T-helper 1 cell treated with Interleukin-12 subunit alpha and Interleukin-12 subunit beta and Interleukin-4 antibody, amounts not matched to agents 30 μg/mL and 1 μg/mL, for 36 hours (primary cell): ENCODE results near the gene FHAD1.

Experiments used
- H3K27ac Mint-ChIP-seq: one replicate; pipeline ENCODE4 v1.8.0; 2021; ENCODE audit warnings: mild to moderate bottlenecking, mixed read lengths
- H3K27me3 Mint-ChIP-seq: one replicate; pipeline ENCODE4 v1.8.0; 2021; ENCODE audit warnings: low read depth, mixed read lengths
- H3K36me3 Mint-ChIP-seq: one replicate; pipeline ENCODE4 v1.8.0; 2021; ENCODE audit warnings: low read depth, mixed read lengths
- H3K4me1 Mint-ChIP-seq: one replicate; pipeline ENCODE4 v1.8.0; 2021; ENCODE audit warnings: low read depth, mixed read lengths
- H3K4me3 Mint-ChIP-seq: one replicate; pipeline ENCODE4 v1.8.0; 2021; ENCODE audit warnings: mild to moderate bottlenecking, moderate library complexity, mixed read lengths
- H3K9me3 Mint-ChIP-seq: one replicate; pipeline ENCODE4 v1.8.0; 2021; ENCODE audit warnings: mixed read lengths

The FHAD1 gene

DNA sequence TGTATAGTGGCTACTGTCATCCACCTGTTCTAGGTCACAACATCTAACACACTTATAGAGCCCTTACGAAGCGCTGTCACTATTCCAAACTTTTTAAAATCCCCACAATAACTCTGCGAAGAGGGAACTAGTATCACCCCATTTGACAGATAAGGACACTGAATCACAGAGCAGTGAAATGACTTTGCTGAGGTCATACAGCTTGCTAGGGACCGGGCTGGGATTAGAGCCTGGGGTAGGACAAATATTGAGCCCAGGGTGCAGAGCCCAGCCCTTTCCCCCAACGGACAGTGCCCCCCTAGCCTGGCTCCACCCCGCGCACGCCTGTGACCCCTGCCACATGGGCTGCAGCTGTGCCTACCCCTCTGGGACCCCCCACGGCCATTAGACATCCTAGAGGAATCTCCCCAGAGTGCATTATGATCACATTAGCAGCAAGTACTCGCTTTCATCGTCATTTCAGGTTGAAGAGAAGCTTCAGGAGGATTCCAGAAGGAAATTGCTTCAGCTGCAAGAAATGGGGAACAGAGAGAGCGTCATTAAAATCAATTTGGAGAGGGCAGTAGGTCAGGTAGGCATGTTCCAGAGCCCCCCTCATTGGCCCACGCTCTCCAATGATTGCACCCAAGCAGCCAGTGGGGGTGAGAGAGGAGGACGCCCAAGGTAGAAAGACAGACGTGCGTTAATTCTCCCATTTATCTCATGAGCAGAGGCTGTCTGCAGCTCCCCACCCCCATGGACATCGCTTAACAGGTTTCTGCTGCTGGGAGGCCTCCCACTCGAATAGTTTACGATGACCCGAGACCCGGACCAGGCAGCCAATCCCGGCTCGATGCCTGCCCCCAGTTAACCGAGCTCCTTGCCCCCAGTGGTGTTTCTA is 77.2 kb downstream of the FHAD1 start:
- peaks cover 44% of the 10 kb centered on the region for H3K27me3 Mint-ChIP-seq

DNA sequence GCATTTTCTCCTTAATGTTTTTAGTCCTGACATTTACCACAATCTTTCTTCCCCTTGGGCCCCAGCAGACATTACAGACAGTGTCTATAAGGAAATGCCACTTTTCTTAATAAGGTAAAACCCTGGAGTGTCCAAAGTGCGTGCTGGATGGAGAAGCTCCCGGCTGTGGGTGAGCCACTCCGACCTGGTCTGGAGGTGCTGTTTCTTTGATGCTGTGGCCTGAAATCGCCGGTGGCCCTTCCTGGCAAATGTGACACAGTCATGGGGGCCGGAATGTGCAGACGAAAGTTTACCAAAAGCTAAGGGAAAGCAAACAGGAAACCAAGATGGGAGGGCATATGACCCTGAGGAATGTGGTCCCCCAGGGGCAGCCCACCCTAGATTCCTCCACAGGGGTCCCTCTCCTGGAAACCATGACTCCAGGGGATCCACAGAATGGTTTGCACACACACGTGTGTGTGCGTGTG is 77.9 kb downstream of the FHAD1 start:
- peaks cover 1% of the 10 kb centered on the region for H3K36me3 Mint-ChIP-seq
- peaks cover 6% of the 10 kb centered on the region for H3K4me1 Mint-ChIP-seq
- peaks cover 44% of the 10 kb centered on the region for H3K27me3 Mint-ChIP-seq
- no peak overlapping the region for H3K27ac Mint-ChIP-seq
- H3K9me3 Mint-ChIP-seq = peaks cover 12% of the 10 kb centered on the region
- H3K4me3 Mint-ChIP-seq = no peak overlapping the region

More for the DNA sequence above, 77.2 kb downstream of the FHAD1 start:
- H3K27ac Mint-ChIP-seq = no peak overlapping the region
- peaks cover 4% of the 10 kb centered on the region for H3K4me1 Mint-ChIP-seq
- H3K9me3 Mint-ChIP-seq = peaks cover 12% of the 10 kb centered on the region
- H3K4me3 Mint-ChIP-seq = no peak overlapping the region
- H3K36me3 Mint-ChIP-seq = peaks cover 1% of the 10 kb centered on the region

DNA sequence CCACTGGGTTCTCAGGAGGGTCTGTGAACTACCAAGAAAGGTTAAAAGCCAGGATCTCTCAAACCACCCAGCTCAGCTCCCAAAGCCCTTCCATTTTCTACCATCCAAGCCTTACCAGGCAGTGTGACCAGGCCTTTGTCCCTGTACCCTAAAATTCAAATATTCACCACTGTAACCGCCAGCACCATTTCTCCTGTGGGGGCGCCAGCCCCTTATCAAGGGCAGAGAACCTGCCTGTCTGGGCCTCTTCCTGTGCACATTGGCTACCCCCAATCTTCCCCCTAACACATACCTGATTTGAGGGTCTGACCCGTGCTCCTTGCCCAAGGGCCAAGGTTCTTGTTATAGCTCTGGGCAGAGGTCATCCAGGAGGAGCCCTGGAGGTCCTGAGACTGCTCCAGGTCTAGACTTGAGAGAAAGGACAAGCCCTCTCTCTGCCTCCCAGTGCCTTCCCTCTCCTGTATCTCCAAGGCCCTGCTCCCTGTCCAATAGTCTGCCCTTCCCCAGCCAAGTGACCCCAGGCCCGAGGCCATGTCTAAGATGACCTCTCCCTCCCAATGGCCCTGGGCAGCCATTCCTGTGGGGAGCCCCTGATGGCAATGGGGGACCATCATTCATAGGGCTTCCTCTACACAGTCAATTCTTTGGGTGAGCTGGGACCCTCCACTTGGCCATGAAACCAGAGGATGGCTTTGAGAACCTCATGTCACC is 78.5 kb downstream of the FHAD1 start:
- H3K27me3 Mint-ChIP-seq = peaks cover 44% of the 10 kb centered on the region
- H3K4me1 Mint-ChIP-seq = peaks cover 6% of the 10 kb centered on the region
- H3K36me3 Mint-ChIP-seq = no peaks in the 10 kb centered on the region
- peaks cover 6% of the 10 kb centered on the region for H3K9me3 Mint-ChIP-seq
- H3K27ac Mint-ChIP-seq = no peak overlapping the region
- H3K4me3 Mint-ChIP-seq = no peak overlapping the region

DNA sequence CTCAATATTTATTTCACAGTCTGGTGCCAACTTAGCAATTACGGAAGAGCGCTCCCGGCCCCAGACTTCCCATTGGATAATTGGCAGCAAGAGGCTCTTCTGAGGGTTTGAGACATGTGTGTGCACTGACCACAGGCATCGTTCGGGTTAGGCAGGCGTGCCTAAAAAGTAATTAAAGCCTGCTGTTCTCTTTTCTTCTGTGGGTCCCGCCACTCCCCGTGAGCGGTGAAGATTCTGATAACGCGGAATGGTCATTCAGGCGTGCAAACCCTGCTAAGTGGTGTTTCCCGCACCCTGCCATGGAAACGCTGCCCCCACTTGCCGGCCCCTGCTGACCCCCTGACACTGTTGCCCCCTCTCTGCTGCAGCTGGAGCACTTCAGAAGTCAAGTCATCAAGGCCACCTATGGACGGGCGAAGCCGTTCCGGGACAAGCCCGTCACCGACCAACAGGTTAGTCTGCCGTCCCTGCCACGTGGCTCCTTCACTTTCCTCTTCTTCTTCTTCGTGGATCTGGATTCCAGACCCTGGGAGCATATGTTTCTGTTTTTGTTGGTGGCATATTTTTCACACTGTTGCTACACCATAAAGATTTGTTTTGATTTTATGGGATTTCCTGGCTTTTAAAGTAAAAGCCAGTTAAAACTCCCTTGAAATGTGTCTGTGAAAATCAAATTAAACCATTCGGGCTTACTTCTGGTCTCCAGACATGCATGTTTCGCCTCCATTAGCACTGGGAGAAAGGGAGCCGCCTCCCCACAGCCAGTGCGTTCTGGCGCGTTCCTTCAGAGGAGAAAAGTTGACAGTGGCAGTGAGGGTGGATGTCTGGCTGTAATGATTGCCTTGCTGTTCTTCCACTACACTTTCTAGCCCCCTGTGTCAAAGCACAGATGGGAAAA is 79.9 kb downstream of the FHAD1 start:
- no peak overlapping the region for H3K4me3 Mint-ChIP-seq

DNA sequence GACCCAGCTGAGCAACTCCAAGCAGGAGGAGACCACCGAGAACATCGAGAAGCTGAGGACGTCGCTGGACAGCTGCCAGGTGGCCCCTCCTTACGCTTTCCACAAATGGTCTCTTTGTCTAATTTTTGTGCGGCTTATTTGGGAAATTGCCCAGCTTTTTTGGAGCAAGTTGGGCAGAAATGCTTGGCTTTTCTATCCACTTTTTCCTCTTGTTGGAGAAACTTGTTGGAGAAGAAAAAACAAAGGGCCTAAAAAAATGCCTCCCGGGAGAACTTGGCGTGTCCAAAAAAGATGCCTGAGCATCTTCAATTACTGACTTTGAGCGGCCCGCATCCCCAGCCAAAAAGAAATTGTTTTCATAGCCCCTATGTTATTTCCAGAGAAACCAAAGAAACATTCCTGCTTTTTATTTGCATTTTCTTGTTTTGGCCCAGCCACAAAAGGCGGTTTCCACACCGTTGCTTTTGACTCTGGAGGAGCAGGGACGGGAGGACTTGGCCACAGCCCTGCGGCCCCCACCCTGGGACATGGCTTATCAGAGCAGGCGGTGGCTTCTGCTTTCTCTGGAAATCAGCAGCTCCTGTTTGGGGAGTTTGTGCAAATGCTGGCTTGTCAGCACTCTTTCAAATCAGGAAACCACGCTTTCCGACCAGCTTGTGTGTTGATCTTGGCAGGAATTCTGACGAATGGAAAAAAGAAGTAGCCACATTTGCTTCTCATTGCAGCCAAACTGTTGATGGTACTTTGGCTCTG is 81.5 kb downstream of the FHAD1 start:
- Mint-ChIP-seq H3K4me1 (peaks cover 10% of the 10 kb centered on the region), H3K27me3 (peaks cover 45% of the 10 kb centered on the region), H3K4me3 (no peak overlapping the region), H3K9me3 (no peaks in the 10 kb centered on the region), H3K27ac (no peak overlapping the region), H3K36me3 (no peaks in the 10 kb centered on the region)

More for the DNA sequence above, 79.9 kb downstream of the FHAD1 start:
- no peak overlapping the region for H3K27ac Mint-ChIP-seq
- peaks cover 41% of the 10 kb centered on the region for H3K27me3 Mint-ChIP-seq
- peaks cover 8% of the 10 kb centered on the region for H3K4me1 Mint-ChIP-seq
- H3K9me3 Mint-ChIP-seq = no peaks in the 10 kb centered on the region
- H3K36me3 Mint-ChIP-seq = no peaks in the 10 kb centered on the region

DNA sequence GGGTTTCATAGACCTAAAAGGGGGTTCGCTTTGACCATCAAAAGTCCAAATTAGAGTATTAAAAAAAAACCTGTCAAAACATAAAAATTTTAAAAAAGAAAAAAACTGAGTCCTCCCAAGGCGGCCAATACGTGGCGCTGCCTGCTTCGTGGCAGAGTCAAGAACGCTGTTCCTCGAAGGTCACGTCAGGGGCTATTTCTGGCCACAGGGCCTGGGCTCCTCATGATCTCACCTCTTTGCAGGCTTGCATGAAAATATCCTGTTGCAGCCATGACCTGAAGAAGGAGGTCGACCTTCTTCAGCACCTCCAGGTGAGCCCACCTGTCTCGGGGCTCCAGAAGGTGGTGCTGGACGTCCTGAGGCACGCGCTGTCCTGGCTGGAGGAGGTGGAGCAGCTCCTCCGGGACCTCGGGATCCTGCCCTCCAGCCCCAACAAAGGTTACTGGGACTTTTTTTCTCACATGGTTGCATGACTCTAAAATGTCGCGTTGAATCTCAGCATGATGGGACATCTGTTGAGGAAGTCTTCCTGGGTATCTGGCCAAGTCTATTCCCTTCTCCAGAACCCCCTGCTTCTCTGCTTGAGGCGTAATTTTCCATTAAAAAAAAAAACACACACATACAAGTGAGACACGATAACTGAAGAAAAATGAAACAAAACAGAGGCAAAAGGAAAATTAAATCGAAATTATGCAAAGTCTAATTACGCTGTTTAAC is 82.2 kb downstream of the FHAD1 start:
- no peaks in the 10 kb centered on the region for H3K9me3 Mint-ChIP-seq
- no peaks in the 10 kb centered on the region for H3K36me3 Mint-ChIP-seq
- H3K4me1 Mint-ChIP-seq = peaks cover 7% of the 10 kb centered on the region
- no peak overlapping the region for H3K4me3 Mint-ChIP-seq
- H3K27ac Mint-ChIP-seq = no peak overlapping the region
- H3K27me3 Mint-ChIP-seq = peaks cover 45% of the 10 kb centered on the region

DNA sequence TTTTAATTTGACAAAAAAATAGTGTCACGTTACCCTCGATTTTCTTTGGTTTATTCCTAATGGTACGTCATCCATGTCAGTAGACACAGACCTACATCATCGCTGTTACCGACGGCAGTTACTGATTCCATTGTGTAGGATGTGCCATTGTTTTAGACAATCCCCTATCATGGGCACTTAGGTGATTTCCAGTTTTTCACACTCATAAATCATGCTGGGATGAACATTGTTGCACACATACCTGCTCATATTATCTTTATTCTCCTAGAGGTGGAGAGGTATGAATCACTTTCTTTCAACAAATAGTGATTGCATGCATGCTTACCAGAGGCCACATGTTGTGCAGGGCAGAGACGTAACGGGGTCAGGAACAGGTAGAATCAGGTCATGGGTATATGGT is 83.0 kb downstream of the FHAD1 start:
- Mint-ChIP-seq H3K27me3 (peaks cover 48% of the 10 kb centered on the region), H3K36me3 (no peaks in the 10 kb centered on the region), H3K9me3 (no peaks in the 10 kb centered on the region), H3K4me1 (peaks cover 7% of the 10 kb centered on the region), H3K27ac (no peak overlapping the region), H3K4me3 (no peak overlapping the region)

DNA sequence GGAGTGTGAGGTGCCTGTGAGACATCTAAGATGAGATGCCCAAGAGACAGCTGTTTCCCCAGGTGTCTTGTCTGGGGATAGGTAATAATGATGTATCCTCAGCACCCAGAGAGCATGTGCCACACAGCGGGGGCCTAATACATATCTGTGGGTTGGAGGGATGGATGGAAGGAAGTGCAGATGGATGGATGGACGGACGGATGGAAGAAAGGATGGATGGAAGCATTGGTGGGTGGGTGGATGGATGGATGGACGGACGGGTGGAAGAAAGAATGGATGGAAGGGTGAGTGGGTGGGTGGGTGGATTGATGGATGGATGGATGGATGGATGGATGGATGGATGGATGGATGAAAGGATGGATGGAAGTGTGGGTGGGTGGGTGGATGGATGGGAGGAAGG is 84.2 kb downstream of the FHAD1 start:
- H3K27ac Mint-ChIP-seq = no peak overlapping the region
- H3K36me3 Mint-ChIP-seq = no peaks in the 10 kb centered on the region
- peaks cover 50% of the 10 kb centered on the region for H3K27me3 Mint-ChIP-seq
- no peaks in the 10 kb centered on the region for H3K9me3 Mint-ChIP-seq
- H3K4me1 Mint-ChIP-seq = peaks cover 7% of the 10 kb centered on the region
- no peak overlapping the region for H3K4me3 Mint-ChIP-seq

DNA sequence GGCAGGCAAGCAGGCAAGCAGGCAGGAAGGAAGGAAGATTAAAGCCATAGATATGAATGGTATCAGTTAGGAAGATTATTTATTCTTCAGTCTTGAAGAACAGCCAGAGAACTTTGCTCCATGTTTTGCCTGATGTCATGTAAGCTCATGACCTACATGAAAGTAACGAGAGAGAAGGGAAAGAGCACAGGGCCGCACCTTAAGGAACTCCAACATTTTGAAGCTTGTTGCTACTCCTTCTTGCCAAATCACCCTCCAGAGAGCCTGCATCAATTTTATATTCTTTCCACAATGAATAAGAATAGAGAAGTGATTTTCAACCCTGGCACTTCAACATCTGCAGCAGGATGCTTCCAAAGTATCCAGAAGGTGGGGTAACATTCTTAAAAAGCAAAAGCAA is 84.7 kb downstream of the FHAD1 start:
- Mint-ChIP-seq H3K27me3 (peaks cover 55% of the 10 kb centered on the region), H3K4me3 (no peak overlapping the region), H3K36me3 (no peaks in the 10 kb centered on the region), H3K27ac (no peak overlapping the region), H3K4me1 (peaks cover 7% of the 10 kb centered on the region), H3K9me3 (no peaks in the 10 kb centered on the region)

DNA sequence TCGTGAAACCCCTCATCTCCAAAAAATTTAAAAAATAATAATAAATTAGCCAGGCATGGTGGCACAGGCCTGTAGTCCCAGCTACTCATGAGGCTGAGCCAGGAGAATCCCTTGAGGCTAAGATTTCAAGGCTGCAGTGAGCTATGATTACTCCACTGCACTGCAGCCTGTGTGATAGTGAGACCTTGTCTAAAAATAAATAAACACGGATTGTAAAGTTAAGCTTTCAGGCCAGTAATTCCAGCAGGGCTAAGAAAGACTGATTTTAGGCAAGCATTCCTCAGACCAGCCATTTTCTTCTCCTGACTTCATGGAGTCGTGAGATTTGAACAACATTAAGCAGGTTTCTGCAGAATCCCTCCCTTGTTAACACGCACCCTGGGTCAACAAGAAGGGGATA is 85.5 kb downstream of the FHAD1 start:
- H3K4me3 Mint-ChIP-seq = no peak overlapping the region
- H3K9me3 Mint-ChIP-seq = no peaks in the 10 kb centered on the region
- H3K27me3 Mint-ChIP-seq = peaks cover 50% of the 10 kb centered on the region
- no peak overlapping the region for H3K27ac Mint-ChIP-seq
- H3K36me3 Mint-ChIP-seq = no peaks in the 10 kb centered on the region
- peaks cover 7% of the 10 kb centered on the region for H3K4me1 Mint-ChIP-seq

DNA sequence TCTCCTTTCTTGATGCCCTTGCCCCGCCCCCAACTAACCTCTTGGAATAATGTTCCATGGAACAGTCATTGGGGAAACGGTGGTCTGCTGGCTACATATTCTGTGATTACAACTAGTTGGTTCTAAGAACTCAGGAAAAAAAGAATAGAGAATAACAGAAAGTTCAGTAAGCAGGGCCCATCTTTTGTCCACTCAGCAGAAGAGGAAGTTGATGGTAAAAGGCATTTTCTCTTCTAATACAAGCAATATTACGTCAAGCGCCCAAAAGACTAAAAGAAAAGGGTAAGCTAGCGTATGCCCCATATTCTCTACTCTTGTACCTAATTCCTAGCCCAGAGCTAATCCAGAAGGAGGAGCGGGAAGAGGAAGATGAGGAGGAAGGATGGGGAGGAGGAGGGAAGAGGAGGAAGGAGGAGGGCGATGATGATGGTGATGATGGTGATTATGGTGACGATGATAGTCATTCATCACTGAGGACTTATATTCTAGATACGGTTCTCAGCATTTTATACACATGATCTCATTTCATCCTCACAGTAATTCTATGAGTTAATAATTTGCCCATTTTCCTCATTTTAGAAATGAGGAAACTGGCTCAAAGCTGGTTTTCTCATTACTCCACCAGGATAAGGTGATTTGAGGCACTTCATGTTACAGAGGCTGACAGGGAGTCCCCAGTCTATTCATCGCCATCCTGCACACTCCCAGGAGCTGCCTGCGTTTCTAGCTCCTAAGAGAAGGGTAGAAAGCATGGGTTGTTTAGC is 86.1 kb downstream of the FHAD1 start:
- H3K36me3 Mint-ChIP-seq = no peaks in the 10 kb centered on the region
- H3K9me3 Mint-ChIP-seq = no peaks in the 10 kb centered on the region
- H3K4me3 Mint-ChIP-seq = no peak overlapping the region
- peaks cover 48% of the 10 kb centered on the region for H3K27me3 Mint-ChIP-seq
- H3K27ac Mint-ChIP-seq = no peak overlapping the region
- peaks cover 7% of the 10 kb centered on the region for H3K4me1 Mint-ChIP-seq

DNA sequence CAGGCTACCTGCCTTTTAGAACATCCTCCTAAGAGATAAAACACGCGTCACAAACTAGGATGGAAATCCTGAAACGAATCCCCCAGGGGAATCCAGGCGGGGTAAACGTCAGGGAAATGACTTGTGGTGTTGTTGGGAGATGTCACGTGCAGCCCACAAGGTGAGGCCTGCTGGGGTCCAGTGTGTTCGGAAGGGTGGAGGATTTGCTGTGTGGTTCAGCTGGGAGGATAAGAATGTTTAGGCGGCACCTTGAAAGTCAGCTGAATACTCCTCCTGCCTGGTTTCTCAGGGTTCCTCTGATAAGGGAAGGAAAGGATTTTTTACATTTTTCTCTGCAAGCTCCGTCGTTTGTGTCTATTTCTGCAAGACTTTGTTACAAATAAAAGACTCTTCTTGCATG is 88.0 kb downstream of the FHAD1 start:
- peaks cover 38% of the 10 kb centered on the region for H3K27me3 Mint-ChIP-seq
- no peak overlapping the region for H3K4me3 Mint-ChIP-seq
- no peaks in the 10 kb centered on the region for H3K9me3 Mint-ChIP-seq
- no peak overlapping the region for H3K27ac Mint-ChIP-seq
- H3K4me1 Mint-ChIP-seq = peaks cover 4% of the 10 kb centered on the region
- no peaks in the 10 kb centered on the region for H3K36me3 Mint-ChIP-seq

DNA sequence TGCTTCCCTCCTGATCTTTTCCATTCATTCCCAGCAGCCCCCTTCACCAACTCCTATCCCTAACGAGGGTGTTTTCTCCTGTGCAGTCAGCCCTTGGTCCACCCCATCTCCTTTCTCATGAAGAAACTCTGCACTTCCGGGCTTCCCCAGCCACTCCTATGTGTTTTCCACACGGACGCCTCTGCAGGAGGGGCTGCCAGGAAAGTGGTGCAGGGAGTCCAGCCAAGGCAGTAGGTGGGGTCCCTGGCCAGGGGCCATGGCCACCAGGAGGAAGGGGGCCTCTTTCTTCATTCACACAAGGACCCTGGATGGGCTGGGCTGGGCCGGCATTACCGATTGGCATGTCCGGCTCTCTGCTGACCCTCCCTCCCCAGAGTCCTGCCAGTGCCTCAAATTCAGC is 89.8 kb downstream of the FHAD1 start:
- Mint-ChIP-seq H3K9me3 (no peaks in the 10 kb centered on the region), H3K27ac (no peak overlapping the region), H3K4me3 (no peak overlapping the region), H3K36me3 (peaks cover 3% of the 10 kb centered on the region), H3K4me1 (peaks cover 14% of the 10 kb centered on the region), H3K27me3 (peaks cover 26% of the 10 kb centered on the region)
